HepG2 (cell line): ENCODE data around the gene SCUBE1. TPM values are rescaled to one million over a fixed set of nuclear protein-coding genes. Genes with fewer than 3 reads are reported as not detected.

Experiments
- ASH2L ChIP-seq: fragments of 300-600, 200-600 bp; sonication (generic); IDR thresholded peaks from 2 replicates; pipeline ENCODE4 v1.7.0; 2017; ENCODE audit warnings: low read depth, mild to moderate bottlenecking, moderate library complexity, mixed read lengths, low read length; ENCODE audit not compliant: insufficient read length
- ISL2 ChIP-seq: sonication (generic); formaldehyde crosslinking; IDR thresholded peaks from 2 replicates; pipeline ENCODE4 v1.5.0; 2020; ENCODE audit warnings: missing genetic modification reagents
- KDM4B ChIP-seq: sonication (generic); formaldehyde crosslinking; IDR thresholded peaks from 2 replicates; pipeline ENCODE4 v1.4.0; 2020; ENCODE audit warnings: missing genetic modification reagents
- MIER2 ChIP-seq: IDR thresholded peaks from 2 replicates; pipeline ENCODE4 v1.6.1; 2016; ENCODE audit warnings: missing biosample characterization, missing genetic modification reagents
- MYPOP ChIP-seq: sonication (generic); formaldehyde crosslinking; IDR thresholded peaks from 2 replicates; pipeline ENCODE4 v1.8.1; 2023; ENCODE audit warnings: mild to moderate bottlenecking, moderate library complexity, missing genetic modification reagents
- NKX3-1 ChIP-seq: sonication (generic); formaldehyde crosslinking; IDR thresholded peaks from 2 replicates; pipeline ENCODE4 v1.5.0; 2020; ENCODE audit warnings: missing genetic modification reagents
- PAF1 ChIP-seq: IDR thresholded peaks from 2 replicates; pipeline ENCODE4 v1.6.1; 2016; ENCODE audit warnings: missing genetic modification reagents, missing compliant biosample characterization
- PRMT3 ChIP-seq: sonication (generic); formaldehyde crosslinking; IDR thresholded peaks from 2 replicates; pipeline ENCODE4 v1.8.1; 2022; ENCODE audit warnings: low read depth, mild to moderate bottlenecking, moderate library complexity, missing genetic modification reagents, borderline replicate concordance
- TERF1 ChIP-seq: sonication (generic); formaldehyde crosslinking; IDR thresholded peaks from 2 replicates; pipeline ENCODE4 v1.8.0; 2022; ENCODE audit warnings: mild to moderate bottlenecking, missing genetic modification reagents, moderate library complexity
- TOPORS ChIP-seq: sonication (generic); formaldehyde crosslinking; IDR thresholded peaks from 2 replicates; pipeline ENCODE4 v1.8.0; 2023; ENCODE audit warnings: mild to moderate bottlenecking, missing genetic modification reagents
- ZNF296 ChIP-seq: sonication (generic); formaldehyde crosslinking; conservative IDR thresholded peaks from 2 replicates; pipeline ENCODE4 v1.5.0; 2020; ENCODE audit warnings: mild to moderate bottlenecking, missing genetic modification reagents
- ZNF337 ChIP-seq: sonication (generic); formaldehyde crosslinking; IDR thresholded peaks from 2 replicates; pipeline ENCODE4 v1.5.1; 2020; ENCODE audit warnings: missing genetic modification reagents, low read depth, mild to moderate bottlenecking, borderline replicate concordance
- ZNF75D ChIP-seq: sonication (generic); formaldehyde crosslinking; IDR thresholded peaks from 2 replicates; pipeline ENCODE4 v1.8.1; 2023; ENCODE audit warnings: missing genetic modification reagents, mild to moderate bottlenecking, borderline replicate concordance
- ZNF841 ChIP-seq: sonication (generic); formaldehyde crosslinking; IDR thresholded peaks from 2 replicates; pipeline ENCODE4 v1.8.1; 2023; ENCODE audit warnings: missing genetic modification reagents, borderline replicate concordance
- polyA plus RNA-seq, 8 experiments: library from polyadenylated mRNA; depleted of rRNA in 3 of 8; stranded (reverse) in 7 of 8; unstranded in 1 of 8; fragments of >200 nt; fragmentation: Illumina TruSeq in 4 of 8; extraction: Trizol in 4 of 8; gene quantifications; 2 replicates each; pipeline versions ENCODE4 v1.2.1 to v1.2.3, GENCODE V29; 2011 to 2016; ENCODE audit warnings: low read depth in 4 of 8, missing spikeins in 1 of 8, mixed read lengths in 1 of 8; ENCODE audit not compliant: insufficient read depth in 1 of 8
- total RNA-seq, 5 experiments: library from RNA; depleted of rRNA; stranded (reverse); fragments of >200 nt; fragmentation: Illumina TruSeq; extraction: Trizol; gene quantifications; 2 replicates each; pipeline ENCODE4 v1.2.3, GENCODE V29; 2016; ENCODE audit warnings: low read depth in 1 of 5
- TF ChIP-seq, protein P1 (sequence below): sonication (generic); formaldehyde crosslinking; IDR thresholded peaks from 2 replicates; pipeline ENCODE4 v1.9.0; 2021; ENCODE audit warnings: missing genetic modification reagents, borderline replicate concordance
- TF ChIP-seq, protein P2 (sequence below): sonication (generic); formaldehyde crosslinking; IDR thresholded peaks from 2 replicates; pipeline ENCODE4 v1.4.0; 2020; ENCODE audit warnings: mild to moderate bottlenecking, missing genetic modification reagents
- TF ChIP-seq, protein P3 (sequence below): IDR thresholded peaks from 2 replicates; pipeline ENCODE4 v1.6.1; 2018; ENCODE audit warnings: missing genetic modification reagents, mild to moderate bottlenecking, missing compliant biosample characterization
- TF ChIP-seq, protein P4 (sequence below): sonication (generic); formaldehyde crosslinking; IDR thresholded peaks from 2 replicates; pipeline ENCODE4 v1.4.0; 2020; ENCODE audit warnings: missing genetic modification reagents

SCUBE1 gene
- total and polyA plus RNA-seq, 2 of the 13 experiments (the other 11 are each of a cell fraction or from before 2014, with no cell fraction given): under 0.01 to 0.05 TPM

DNA sequence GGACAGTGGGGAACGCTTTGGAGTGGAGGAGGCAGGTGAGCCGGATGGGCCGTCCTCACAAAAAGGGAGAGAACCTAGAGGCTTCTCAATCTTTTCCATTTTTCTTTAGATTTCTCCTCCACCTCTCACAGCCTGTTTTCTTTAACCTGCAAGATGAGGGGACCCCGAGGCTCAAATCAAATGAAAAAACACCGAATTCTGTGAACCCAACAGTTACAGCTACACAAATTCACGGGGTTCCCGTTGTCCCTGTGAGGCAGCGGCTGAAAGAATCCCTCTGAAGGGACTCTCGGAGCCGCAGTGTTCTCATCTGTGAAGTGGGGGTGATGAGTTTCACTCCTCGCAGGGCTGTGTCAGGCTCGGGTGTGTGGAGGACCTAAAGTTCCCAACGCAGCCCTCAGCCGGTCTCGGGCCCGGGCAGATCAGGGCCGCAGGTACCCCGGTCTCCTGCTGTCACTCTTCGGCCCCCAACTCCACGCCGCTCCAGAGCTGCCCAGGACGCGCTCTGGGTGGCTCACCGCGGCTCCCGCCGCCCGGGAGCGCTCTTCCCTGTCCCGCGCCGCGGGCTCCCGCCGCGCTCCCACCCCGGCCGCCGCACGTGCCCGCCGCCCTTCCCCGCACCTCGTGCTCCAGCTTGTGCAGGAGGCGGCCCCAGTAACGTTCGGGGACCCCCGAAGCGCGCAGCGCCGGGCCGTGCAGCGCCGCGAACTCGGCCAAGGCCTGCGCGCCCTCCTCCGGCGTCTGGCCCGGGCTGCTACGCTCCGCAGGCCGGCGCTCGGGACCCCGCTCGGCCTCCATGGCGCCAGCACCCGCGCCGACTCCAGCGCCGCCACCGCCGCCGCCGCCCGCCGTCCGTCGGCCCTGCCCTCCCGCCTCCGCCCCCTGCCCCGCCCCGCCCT lies 156.7 kb downstream of the SCUBE1 start, which contains the start of gene TTLL12 (continued):
- no peak for TF ChIP-seq PRMT3 (CRISPR knock-in tag)
- no peak; the same call in 1 of the 2 replicates for TF ChIP-seq MYPOP
- no peak for TF ChIP-seq KDM4B (CRISPR knock-in tag)
- TF ChIP-seq ASH2L: no peak
- 0 out of 2 replicates have a peak, but pooled peaks have one; percentile 24 for TF ChIP-seq TERF1 (CRISPR knock-in tag)
- no peak for TF ChIP-seq MIER2 (CRISPR knock-in tag)
- TF ChIP-seq ZNF337 (CRISPR knock-in tag): no peak
- TF ChIP-seq, protein P1, sequence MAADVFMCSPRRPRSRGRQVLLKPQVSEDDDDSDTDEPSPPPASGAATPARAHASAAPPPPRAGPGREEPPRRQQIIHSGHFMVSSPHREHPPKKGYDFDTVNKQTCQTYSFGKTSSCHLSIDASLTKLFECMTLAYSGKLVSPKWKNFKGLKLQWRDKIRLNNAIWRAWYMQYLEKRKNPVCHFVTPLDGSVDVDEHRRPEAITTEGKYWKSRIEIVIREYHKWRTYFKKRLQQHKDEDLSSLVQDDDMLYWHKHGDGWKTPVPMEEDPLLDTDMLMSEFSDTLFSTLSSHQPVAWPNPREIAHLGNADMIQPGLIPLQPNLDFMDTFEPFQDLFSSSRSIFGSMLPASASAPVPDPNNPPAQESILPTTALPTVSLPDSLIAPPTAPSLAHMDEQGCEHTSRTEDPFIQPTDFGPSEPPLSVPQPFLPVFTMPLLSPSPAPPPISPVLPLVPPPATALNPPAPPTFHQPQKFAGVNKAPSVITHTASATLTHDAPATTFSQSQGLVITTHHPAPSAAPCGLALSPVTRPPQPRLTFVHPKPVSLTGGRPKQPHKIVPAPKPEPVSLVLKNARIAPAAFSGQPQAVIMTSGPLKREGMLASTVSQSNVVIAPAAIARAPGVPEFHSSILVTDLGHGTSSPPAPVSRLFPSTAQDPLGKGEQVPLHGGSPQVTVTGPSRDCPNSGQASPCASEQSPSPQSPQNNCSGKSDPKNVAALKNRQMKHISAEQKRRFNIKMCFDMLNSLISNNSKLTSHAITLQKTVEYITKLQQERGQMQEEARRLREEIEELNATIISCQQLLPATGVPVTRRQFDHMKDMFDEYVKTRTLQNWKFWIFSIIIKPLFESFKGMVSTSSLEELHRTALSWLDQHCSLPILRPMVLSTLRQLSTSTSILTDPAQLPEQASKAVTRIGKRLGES (CRISPR knock-in tag): 0 out of 2 replicates have a peak, but pooled peaks have one; percentile 40
- TF ChIP-seq, protein P2, sequence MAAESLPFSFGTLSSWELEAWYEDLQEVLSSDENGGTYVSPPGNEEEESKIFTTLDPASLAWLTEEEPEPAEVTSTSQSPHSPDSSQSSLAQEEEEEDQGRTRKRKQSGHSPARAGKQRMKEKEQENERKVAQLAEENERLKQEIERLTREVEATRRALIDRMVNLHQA (CRISPR knock-in tag): no peak
- TF ChIP-seq, protein P3, sequence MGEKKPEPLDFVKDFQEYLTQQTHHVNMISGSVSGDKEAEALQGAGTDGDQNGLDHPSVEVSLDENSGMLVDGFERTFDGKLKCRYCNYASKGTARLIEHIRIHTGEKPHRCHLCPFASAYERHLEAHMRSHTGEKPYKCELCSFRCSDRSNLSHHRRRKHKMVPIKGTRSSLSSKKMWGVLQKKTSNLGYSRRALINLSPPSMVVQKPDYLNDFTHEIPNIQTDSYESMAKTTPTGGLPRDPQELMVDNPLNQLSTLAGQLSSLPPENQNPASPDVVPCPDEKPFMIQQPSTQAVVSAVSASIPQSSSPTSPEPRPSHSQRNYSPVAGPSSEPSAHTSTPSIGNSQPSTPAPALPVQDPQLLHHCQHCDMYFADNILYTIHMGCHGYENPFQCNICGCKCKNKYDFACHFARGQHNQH (CRISPR knock-in tag): no peak
- no peak for TF ChIP-seq ZNF841 (CRISPR knock-in tag)
- no peak for TF ChIP-seq TOPORS
- TF ChIP-seq NKX3-1 (CRISPR knock-in tag): no peak
- no peak for TF ChIP-seq PAF1 (CRISPR knock-in tag)
- TF ChIP-seq ZNF296: no peak
- TF ChIP-seq, protein P4, sequence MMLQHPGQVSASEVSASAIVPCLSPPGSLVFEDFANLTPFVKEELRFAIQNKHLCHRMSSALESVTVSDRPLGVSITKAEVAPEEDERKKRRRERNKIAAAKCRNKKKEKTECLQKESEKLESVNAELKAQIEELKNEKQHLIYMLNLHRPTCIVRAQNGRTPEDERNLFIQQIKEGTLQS (CRISPR knock-in tag): no peak
- TF ChIP-seq ISL2 (CRISPR knock-in tag): no peak
- no peak for TF ChIP-seq ZNF75D (CRISPR knock-in tag)
